Suprapubic skin (tissue), 4 donors: ENCODE measurements around the gene GOLGA8S. TPM values are rescaled to one million over a fixed set of nuclear protein-coding genes. Genes with fewer than 3 reads are reported as not detected.
"Not testable (repeated sequence)": the region's sequence is repeated elsewhere in the genome, so short reads cannot be mapped to it uniquely, and the experiment has no call there.

ENCODE experiments used
- DNase-seq, 2 donors: peaks; one replicate each; pipeline ENCODE4 v3.0.0-alpha.2; 2019; ENCODE audit warnings: low spot score in 2 of 2
- H3K27ac ChIP-seq: fragments of 200-600 bp; sonication (generic); one replicate; pipeline ENCODE4 v1.5.1; 2019
- H3K27me3 ChIP-seq: fragments of 200-600 bp; sonication (generic); one replicate; pipeline ENCODE4 v1.5.1; 2019
- H3K36me3 ChIP-seq: fragments of 200-600 bp; sonication (generic); one replicate; pipeline ENCODE4 v1.5.1; 2019
- H3K4me1 ChIP-seq: fragments of 200-600 bp; sonication (generic); one replicate; pipeline ENCODE4 v1.5.1; 2019
- H3K4me3 ChIP-seq: fragments of 200-600 bp; sonication (generic); one replicate; pipeline ENCODE4 v1.5.1; 2019; ENCODE audit warnings: mild to moderate bottlenecking
- H3K9me3 ChIP-seq: fragments of 200-600 bp; sonication (generic); one replicate; pipeline ENCODE4 v1.5.1; 2019
- EP300 ChIP-seq: sonication (generic); formaldehyde crosslinking; IDR thresholded peaks from one replicate; pipeline ENCODE4 v1.6.1; 2017; ENCODE audit warnings: antibody characterized with exemption
- POLR2A ChIP-seq, 2 donors: fragments of 450-650 bp; IDR thresholded peaks; one replicate each; pipeline ENCODE4 v1.6.1; 2017; ENCODE audit warnings: antibody characterized with exemption in 2 of 2, mild to moderate bottlenecking in 2 of 2, moderate library complexity in 2 of 2
- POLR2AphosphoS5 ChIP-seq, 3 donors: sonication (generic); formaldehyde crosslinking; IDR thresholded peaks; one replicate each; pipeline ENCODE4 v1.6.1; 2017; ENCODE audit warnings: antibody characterized with exemption in 3 of 3
- WGBS: methylation state at CpG from one replicate; pipeline ENCODE4 v1.1.5; 2018; 5-methylcytosine and 5-hydroxymethylcytosine counted together
- total RNA-seq, 4 donors: library from RNA; depleted of rRNA; stranded (reverse); fragments of >200 nt; gene quantifications; one replicate each; pipeline ENCODE4 v1.1.0, GENCODE V29; 2016
- TF ChIP-seq, protein P1 (sequence below), 2 donors: fragments of 200-600 bp in 1 of 2; fragments of 450-650 bp in 1 of 2; sonication (generic) in 1 of 2; IDR thresholded peaks; one replicate each; pipeline ENCODE4 v1.5.1; 2016 to 2019; ENCODE audit warnings: antibody characterized with exemption in 2 of 2, mild to moderate bottlenecking in 1 of 2, moderate library complexity in 1 of 2

Gene GOLGA8S
- total RNA-seq, 4 donors from 2014 or later: not detected

- H3K36me3 ChIP-seq: no peaks in the 10 kb centered on the region
- H3K27ac ChIP-seq: no peak overlapping the region
- TF ChIP-seq, protein P1, sequence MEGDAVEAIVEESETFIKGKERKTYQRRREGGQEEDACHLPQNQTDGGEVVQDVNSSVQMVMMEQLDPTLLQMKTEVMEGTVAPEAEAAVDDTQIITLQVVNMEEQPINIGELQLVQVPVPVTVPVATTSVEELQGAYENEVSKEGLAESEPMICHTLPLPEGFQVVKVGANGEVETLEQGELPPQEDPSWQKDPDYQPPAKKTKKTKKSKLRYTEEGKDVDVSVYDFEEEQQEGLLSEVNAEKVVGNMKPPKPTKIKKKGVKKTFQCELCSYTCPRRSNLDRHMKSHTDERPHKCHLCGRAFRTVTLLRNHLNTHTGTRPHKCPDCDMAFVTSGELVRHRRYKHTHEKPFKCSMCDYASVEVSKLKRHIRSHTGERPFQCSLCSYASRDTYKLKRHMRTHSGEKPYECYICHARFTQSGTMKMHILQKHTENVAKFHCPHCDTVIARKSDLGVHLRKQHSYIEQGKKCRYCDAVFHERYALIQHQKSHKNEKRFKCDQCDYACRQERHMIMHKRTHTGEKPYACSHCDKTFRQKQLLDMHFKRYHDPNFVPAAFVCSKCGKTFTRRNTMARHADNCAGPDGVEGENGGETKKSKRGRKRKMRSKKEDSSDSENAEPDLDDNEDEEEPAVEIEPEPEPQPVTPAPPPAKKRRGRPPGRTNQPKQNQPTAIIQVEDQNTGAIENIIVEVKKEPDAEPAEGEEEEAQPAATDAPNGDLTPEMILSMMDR (IDR thresholded peaks at IDR 0.05): no peak
- TF ChIP-seq POLR2A (IDR thresholded peaks at IDR 0.05) (no peak), POLR2AphosphoS5 (IDR thresholded peaks at IDR 0.05) (no peak), EP300 (no peak)
- WGBS: 80% methylated on average over 15 of the region's 15 CpGs
- no peaks in the 10 kb centered on the region for H3K27me3 ChIP-seq
- no peak for DNase-seq
- H3K4me3 ChIP-seq: no peak overlapping the region
- no peaks in the 10 kb centered on the region for H3K9me3 ChIP-seq
- H3K4me1 ChIP-seq: no peaks in the 10 kb centered on the region
Observed at GRCh38 chr15:23372284-23372683, 17.7 kb downstream of the GOLGA8S start.

DNA sequence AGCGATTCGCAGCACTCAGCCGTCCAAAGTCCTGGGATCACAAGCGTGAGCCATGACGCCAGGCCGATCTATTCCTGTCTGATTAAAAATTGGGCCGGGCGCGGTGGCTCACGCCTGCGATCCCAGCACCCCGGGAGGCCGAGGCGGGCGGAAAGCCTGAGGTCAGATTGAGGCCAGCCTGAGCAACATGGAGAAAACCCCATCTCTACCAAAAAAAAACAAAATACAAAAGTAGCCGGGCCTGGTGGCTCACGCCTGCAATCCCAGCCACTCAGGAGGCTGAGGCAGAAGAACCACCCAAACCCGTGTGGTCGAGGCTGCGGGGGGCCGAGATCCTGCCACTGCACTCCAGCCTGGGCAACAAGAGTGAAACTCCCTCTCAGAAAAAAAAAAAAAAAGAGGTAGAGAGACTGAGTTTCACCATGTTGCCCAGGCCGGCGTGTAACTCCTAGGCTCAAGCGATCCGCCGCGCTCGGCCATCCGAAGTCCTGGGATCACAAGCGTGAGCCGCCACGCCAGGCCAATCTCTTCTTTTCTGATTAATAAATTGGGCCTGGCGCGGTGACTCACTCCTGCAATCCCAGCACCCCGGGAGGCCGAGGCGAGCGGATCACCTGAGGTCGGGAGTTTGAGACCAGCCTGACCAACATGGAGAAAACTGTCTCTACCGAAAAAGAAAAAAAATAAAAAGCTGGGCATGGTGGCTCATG lies 18.5 kb downstream of the GOLGA8S start:
- 95% methylated on average over 39 of the region's 40 CpGs for WGBS
- not testable (repeated sequence) for H3K27ac ChIP-seq, DNase-seq, H3K4me3 ChIP-seq, H3K9me3 ChIP-seq, H3K27me3 ChIP-seq, H3K36me3 ChIP-seq, H3K4me1 ChIP-seq

GRCh38 chr15:23374226-23374625 lies 19.7 kb downstream of the GOLGA8S start:
- not testable (repeated sequence) for H3K9me3 ChIP-seq, DNase-seq, H3K4me3 ChIP-seq, H3K36me3 ChIP-seq, H3K4me1 ChIP-seq, H3K27me3 ChIP-seq, H3K27ac ChIP-seq
- 85% methylated on average over 11 of the region's 11 CpGs for WGBS

- not testable (repeated sequence) for H3K4me3 ChIP-seq, H3K27ac ChIP-seq, DNase-seq, H3K9me3 ChIP-seq, H3K4me1 ChIP-seq, H3K27me3 ChIP-seq, H3K36me3 ChIP-seq
- WGBS: 91% methylated on average over 13 of the region's 13 CpGs
Observed at GRCh38 chr15:23378946-23379345, 24.4 kb downstream of the GOLGA8S start.

GRCh38 chr15:23380700-23381099 lies 26.2 kb downstream of the GOLGA8S start:
- not testable (repeated sequence) for H3K4me3 ChIP-seq, H3K4me1 ChIP-seq, H3K27me3 ChIP-seq, H3K9me3 ChIP-seq, H3K27ac ChIP-seq, DNase-seq, H3K36me3 ChIP-seq
- 62% methylated on average over 4 of the region's 4 CpGs for WGBS

GRCh38 chr15:23381192-23381591 lies 26.6 kb downstream of the GOLGA8S start:
- not testable (repeated sequence) for DNase-seq

DNA sequence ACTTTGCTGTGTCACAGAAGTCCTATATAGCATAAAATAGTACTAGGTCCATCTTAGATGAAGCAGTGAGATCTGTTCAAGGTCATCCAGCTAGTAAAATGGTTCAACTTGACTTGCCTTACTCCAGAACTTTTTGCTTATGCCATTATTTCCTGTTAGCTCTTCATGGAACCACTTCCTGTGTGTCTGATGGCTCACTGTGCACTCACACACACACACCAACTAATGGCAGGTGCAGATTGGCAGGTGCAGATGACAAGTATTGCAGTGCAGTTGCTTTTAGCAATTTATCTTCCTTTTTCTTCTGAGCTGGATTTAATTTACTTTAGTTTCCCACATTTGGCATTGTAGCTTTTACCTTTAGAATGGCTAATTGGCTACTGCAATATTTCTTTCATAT lies 29.8 kb downstream of the GOLGA8S start:
- Histone ChIP-seq H3K4me1 (no peaks in the 10 kb centered on the region), H3K27me3 (peaks cover 3% of the 10 kb centered on the region), H3K36me3 (no peaks in the 10 kb centered on the region), H3K27ac (no peak overlapping the region), H3K9me3 (no peaks in the 10 kb centered on the region), H3K4me3 (no peak overlapping the region)
- TF ChIP-seq POLR2A (IDR thresholded peaks at IDR 0.05) (no peak), EP300 (no peak), POLR2AphosphoS5 (IDR thresholded peaks at IDR 0.05) (no peak)
- TF ChIP-seq, protein P1 (IDR thresholded peaks at IDR 0.05): no peak
- no peak for DNase-seq

More at GRCh38 chr15:23381192-23381591, 26.6 kb downstream of the GOLGA8S start:
- not testable (repeated sequence) for H3K36me3 ChIP-seq, H3K4me1 ChIP-seq, H3K27me3 ChIP-seq, H3K27ac ChIP-seq, H3K4me3 ChIP-seq, H3K9me3 ChIP-seq
- 58% methylated on average over 7 of the region's 7 CpGs for WGBS

DNA sequence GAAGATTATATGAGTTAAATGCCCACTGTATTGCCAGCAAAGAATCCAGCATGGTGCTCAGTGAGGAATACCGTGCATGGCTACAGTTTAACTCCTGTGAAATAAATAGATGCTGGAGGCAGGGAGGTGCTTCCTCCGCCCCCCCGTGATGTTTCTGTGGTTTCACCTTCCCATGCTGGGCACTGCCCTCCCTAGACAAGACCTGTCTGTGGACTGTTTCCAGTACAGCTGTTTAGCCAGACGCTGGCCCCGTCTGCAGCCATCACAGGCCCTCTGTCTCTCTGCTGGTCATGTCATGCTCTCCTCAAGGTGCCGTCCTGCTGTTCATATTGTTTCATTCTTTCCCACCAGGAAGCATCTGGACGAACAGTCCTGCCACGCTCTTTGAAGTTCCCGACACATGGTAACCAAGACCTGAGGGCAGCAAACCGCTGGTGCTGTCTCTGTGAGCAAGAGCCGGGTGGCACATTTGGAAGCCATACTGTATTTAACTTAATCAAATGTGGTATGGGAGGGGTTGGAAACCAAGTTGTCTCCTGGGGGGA lies 31.4 kb downstream of the GOLGA8S start:
- TF ChIP-seq, protein P1 (IDR thresholded peaks at IDR 0.05): no peak
- TF ChIP-seq POLR2AphosphoS5 (IDR thresholded peaks at IDR 0.05): no peak
- TF ChIP-seq POLR2A (IDR thresholded peaks at IDR 0.05): no peak
- no peak for TF ChIP-seq EP300

More for the DNA sequence above, 31.4 kb downstream of the GOLGA8S start:
- peak in 1 of 2 donors; percentile 28 for DNase-seq
- Histone ChIP-seq H3K27ac (no peak overlapping the region), H3K4me3 (no peak overlapping the region), H3K36me3 (no peaks in the 10 kb centered on the region), H3K27me3 (no peaks in the 10 kb centered on the region), H3K4me1 (no peaks in the 10 kb centered on the region), H3K9me3 (no peaks in the 10 kb centered on the region)
- 74% methylated on average over 11 of the region's 11 CpGs for WGBS
